ENCODE results near the gene ELP1. TPM values are rescaled to one million over a fixed set of nuclear protein-coding genes. Genes with fewer than 3 reads are reported as not detected.

The ELP1 gene
- total RNA-seq, 1 experiment from 2014 or later, result 53.6 TPM

GRCh38 chr9:108867116-108867515 lies 66.8 kb downstream of the ELP1 start:
- Histone ChIP-seq H2AFZ (ENCODE audit: low read length) (no peak overlapping the region), H3K27me3 (ENCODE audit: low read length) (no peaks in the 10 kb centered on the region), H3K4me2 (ENCODE audit: low read length) (no peak overlapping the region), H3K27ac (ENCODE audit: low read length) (no peak overlapping the region), H3K9me2 (replicated peaks; ENCODE audit: low read length) (no peaks in the 10 kb centered on the region), H3K79me2 (ENCODE audit: low read length) (no peaks in the 10 kb centered on the region), H3K4me1 (ENCODE audit: insufficient read depth, low read length) (peaks cover 11% of the 10 kb centered on the region), H3K4me3 (ENCODE audit: low read length) (no peak overlapping the region), H3K9ac (ENCODE audit: low read length) (no peak overlapping the region), H4K20me1 (ENCODE audit: low read length) (no peaks in the 10 kb centered on the region), H3K36me3 (ENCODE audit: low read depth, low read length) (peaks cover 9% of the 10 kb centered on the region), H3K9me3 (ENCODE audit: low read length) (no peaks in the 10 kb centered on the region), H3F3A (ENCODE audit: low read length, unreplicated experiment) (no peaks in the 10 kb centered on the region)
- CTCF ChIA-PET, result no interaction called here
- no peak for ATAC-seq
- intact Hi-C loops (cut with micrococcal nuclease), result no loop called here
- POLR2A ChIA-PET (ENCODE audit: unreplicated experiment), result interaction anchor here (0.7 kb wide), 1 partner anchor 216 kb away, joined by 4 read pairs; no protein-coding TSS in a partner anchor
- no peak for DNase-seq
- TF ChIP-seq CTCF (conservative IDR thresholded peaks at IDR 0.05; ENCODE audit: low read depth, low read length), result no peak
- no peak for TF ChIP-seq EZH2 (IDR thresholded peaks at IDR 0.05; ENCODE audit: low read length, unreplicated experiment)
- no peak for TF ChIP-seq EZH2phosphoT487 (IDR thresholded peaks at IDR 0.05; ENCODE audit: borderline replicate concordance, low read length)
- BruUV-seq (replicated peaks), result no TSS peak

- DNase-seq (no peak), ATAC-seq (no peak)
- ChIA-PET CTCF (no interaction called here), POLR2A (ENCODE audit: unreplicated experiment) (no interaction called here)
- TF ChIP-seq CTCF (conservative IDR thresholded peaks at IDR 0.05; ENCODE audit: low read depth, low read length), result no peak
- no peak for TF ChIP-seq EZH2 (IDR thresholded peaks at IDR 0.05; ENCODE audit: low read length, unreplicated experiment)
- intact Hi-C loops (cut with micrococcal nuclease), result no loop called here
- Histone ChIP-seq H3K9me2 (replicated peaks; ENCODE audit: low read length) (no peaks in the 10 kb centered on the region), H3K4me1 (ENCODE audit: insufficient read depth, low read length) (peaks cover 11% of the 10 kb centered on the region), H3K9me3 (ENCODE audit: low read length) (no peaks in the 10 kb centered on the region), H3K79me2 (ENCODE audit: low read length) (no peaks in the 10 kb centered on the region), H3K9ac (ENCODE audit: low read length) (no peak overlapping the region), H3K4me2 (ENCODE audit: low read length) (no peak overlapping the region), H3K27ac (ENCODE audit: low read length) (no peak overlapping the region), H3K4me3 (ENCODE audit: low read length) (no peak overlapping the region), H2AFZ (ENCODE audit: low read length) (no peak overlapping the region), H3F3A (ENCODE audit: low read length, unreplicated experiment) (no peaks in the 10 kb centered on the region), H3K27me3 (ENCODE audit: low read length) (no peaks in the 10 kb centered on the region), H4K20me1 (ENCODE audit: low read length) (no peaks in the 10 kb centered on the region), H3K36me3 (ENCODE audit: low read depth, low read length) (no peaks in the 10 kb centered on the region)
- no TSS peak for BruUV-seq (replicated peaks)
Measured at GRCh38 chr9:108866001-108866420, 67.9 kb downstream of the ELP1 start.

GRCh38 chr9:108865037-108865436 lies 68.9 kb downstream of the ELP1 start:
- no peaks in the 10 kb centered on the region for H4K20me1 ChIP-seq (ENCODE audit: low read length)
- no peak overlapping the region for H3K4me3 ChIP-seq (ENCODE audit: low read length)
- H3K27ac ChIP-seq (ENCODE audit: low read length), result no peak overlapping the region
- peaks cover 11% of the 10 kb centered on the region for H3K4me1 ChIP-seq (ENCODE audit: insufficient read depth, low read length)
- CTCF ChIA-PET, result no interaction called here
- ATAC-seq (no peak), DNase-seq (no peak)
- no peaks in the 10 kb centered on the region for H3F3A ChIP-seq (ENCODE audit: low read length, unreplicated experiment)
- POLR2A ChIA-PET (ENCODE audit: unreplicated experiment), result no interaction called here
- no peaks in the 10 kb centered on the region for H3K9me2 ChIP-seq (replicated peaks; ENCODE audit: low read length)
- no peaks in the 10 kb centered on the region for H3K79me2 ChIP-seq (ENCODE audit: low read length)
- H3K9me3 ChIP-seq (ENCODE audit: low read length), result no peaks in the 10 kb centered on the region
- no peak overlapping the region for H2AFZ ChIP-seq (ENCODE audit: low read length)
- no TSS peak for BruUV-seq (replicated peaks)
- H3K27me3 ChIP-seq (ENCODE audit: low read length), result no peaks in the 10 kb centered on the region
- no peak overlapping the region for H3K9ac ChIP-seq (ENCODE audit: low read length)
- no peak for TF ChIP-seq CTCF (conservative IDR thresholded peaks at IDR 0.05; ENCODE audit: low read depth, low read length)
- no peak for TF ChIP-seq EZH2phosphoT487 (IDR thresholded peaks at IDR 0.05; ENCODE audit: borderline replicate concordance, low read length)
- no peak for TF ChIP-seq EZH2 (IDR thresholded peaks at IDR 0.05; ENCODE audit: low read length, unreplicated experiment)
- H3K36me3 ChIP-seq (ENCODE audit: low read depth, low read length), result no peaks in the 10 kb centered on the region
- H3K4me2 ChIP-seq (ENCODE audit: low read length), result no peak overlapping the region
- intact Hi-C loops (cut with micrococcal nuclease), result no loop called here

Data from PC-3 (cell line).